GM23248 (cell line): Measurements from ENCODE around the gene DNM1.

Source experiments
- EZH2 ChIP-seq: fragments of 200-600 bp; sonication (generic); IDR thresholded peaks from 2 replicates; pipeline ENCODE4 v1.6.1; 2018; ENCODE audit warnings: antibody characterized with exemption, mild to moderate bottlenecking; ENCODE audit not compliant: insufficient read depth, poor library complexity, severe bottlenecking
- EZH2phosphoT487 ChIP-seq: fragments of 200-600 bp; sonication (generic); IDR thresholded peaks from 2 replicates; pipeline ENCODE4 v1.6.1; 2018; ENCODE audit warnings: antibody characterized with exemption, moderate library complexity, mild to moderate bottlenecking, low read depth; ENCODE audit not compliant: insufficient read depth

DNA sequence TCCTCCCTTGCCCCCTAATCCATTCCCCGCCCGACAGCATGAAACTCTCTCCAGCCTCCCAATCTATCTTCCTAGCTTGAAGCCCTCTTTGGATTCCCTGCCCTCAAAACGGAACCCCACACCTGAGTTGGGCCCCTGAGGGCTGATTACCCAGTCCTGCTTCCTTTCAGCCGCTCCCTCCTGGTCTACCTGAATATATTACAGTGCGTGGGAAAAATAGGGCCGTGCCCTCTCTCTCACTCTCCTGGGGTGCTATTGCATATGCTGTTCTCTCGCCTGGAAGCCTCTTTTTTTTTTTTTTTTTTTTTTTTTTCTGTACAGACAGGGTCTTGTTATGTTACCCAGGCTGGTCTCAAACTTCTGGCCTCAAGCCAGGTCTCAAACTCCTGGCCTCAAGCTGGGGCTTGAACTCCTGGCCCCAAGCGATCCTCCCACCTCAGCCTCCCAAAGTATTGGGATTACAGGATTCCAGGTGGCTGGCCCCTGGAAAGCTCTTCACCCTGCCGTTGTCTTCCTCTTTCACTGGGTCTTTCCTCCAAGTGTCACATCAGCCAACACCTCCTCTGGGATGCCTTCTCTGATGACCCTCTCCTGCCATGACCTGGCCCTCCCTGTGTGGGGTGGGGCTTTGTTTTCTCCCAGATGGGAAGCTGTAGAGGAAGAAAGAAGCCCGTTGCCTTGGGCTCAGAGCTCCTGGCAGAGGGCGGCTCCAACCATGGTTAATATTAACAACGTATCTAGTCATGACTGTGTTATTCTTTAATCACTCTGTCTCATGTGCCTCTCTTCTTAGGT, 8.2 kb downstream of the DNM1 start:
- TF ChIP-seq EZH2 = no peak
- TF ChIP-seq EZH2phosphoT487 = no peak
